Astrocyte (in vitro differentiated cells and primary cell): Measurements from ENCODE around the gene TTC7B.

Source experiments
- EZH2 ChIP-seq: IDR thresholded peaks from 2 replicates; pipeline ENCODE4 v1.6.1; 2012; ENCODE audit warnings: mild to moderate bottlenecking, low read length, inconsistent platforms; ENCODE audit not compliant: insufficient read depth
- TF ChIP-seq, protein P1 (sequence below): IDR thresholded peaks from 2 replicates; pipeline ENCODE4 v1.5.1; 2011; ENCODE audit warnings: low read depth, mild to moderate bottlenecking, inconsistent platforms, low read length, moderate library complexity; ENCODE audit not compliant: insufficient read depth

DNA sequence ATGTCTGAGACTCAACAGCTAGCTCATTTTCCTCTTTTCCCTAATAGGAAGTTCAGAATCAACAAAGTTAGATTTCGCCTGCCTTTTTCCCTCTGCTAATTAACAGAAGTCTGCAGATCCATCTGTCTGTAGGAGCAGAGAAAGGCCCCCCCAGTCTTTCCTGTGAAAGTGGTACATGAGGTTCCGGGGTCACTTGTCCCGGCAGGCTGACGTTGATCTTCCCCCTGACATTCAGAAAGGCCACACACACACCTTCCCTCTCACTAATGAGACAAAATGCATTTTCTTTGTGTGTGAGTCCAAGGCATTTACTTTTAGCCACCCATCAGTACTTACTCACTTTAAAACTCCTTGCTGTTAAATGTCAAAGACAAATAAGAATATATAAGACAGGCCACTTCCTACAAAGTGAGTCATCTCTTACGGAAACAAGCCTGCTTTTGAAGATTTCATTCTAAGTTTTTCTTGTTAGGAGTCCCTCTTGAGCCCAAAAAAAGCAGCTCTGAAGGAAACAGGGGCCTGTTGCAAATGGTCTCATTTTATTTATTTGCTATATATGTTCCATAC, 138.7 kb downstream of the TTC7B start:
- no peak for TF ChIP-seq EZH2
- TF ChIP-seq, protein P1, sequence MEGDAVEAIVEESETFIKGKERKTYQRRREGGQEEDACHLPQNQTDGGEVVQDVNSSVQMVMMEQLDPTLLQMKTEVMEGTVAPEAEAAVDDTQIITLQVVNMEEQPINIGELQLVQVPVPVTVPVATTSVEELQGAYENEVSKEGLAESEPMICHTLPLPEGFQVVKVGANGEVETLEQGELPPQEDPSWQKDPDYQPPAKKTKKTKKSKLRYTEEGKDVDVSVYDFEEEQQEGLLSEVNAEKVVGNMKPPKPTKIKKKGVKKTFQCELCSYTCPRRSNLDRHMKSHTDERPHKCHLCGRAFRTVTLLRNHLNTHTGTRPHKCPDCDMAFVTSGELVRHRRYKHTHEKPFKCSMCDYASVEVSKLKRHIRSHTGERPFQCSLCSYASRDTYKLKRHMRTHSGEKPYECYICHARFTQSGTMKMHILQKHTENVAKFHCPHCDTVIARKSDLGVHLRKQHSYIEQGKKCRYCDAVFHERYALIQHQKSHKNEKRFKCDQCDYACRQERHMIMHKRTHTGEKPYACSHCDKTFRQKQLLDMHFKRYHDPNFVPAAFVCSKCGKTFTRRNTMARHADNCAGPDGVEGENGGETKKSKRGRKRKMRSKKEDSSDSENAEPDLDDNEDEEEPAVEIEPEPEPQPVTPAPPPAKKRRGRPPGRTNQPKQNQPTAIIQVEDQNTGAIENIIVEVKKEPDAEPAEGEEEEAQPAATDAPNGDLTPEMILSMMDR, result no peak
